H1 (cell line): ENCODE results near the gene IFIT2. TPM values are rescaled to one million over a fixed set of nuclear protein-coding genes. Genes with fewer than 3 reads are reported as not detected.

Experiments used
- BRCA1 ChIP-seq: IDR thresholded peaks from 2 replicates; pipeline ENCODE4 v1.6.1; 2012; ENCODE audit warnings: low read depth, low read length, improper control_type of control experiment
- CTCF ChIP-seq, 3 experiments: IDR thresholded peaks; 1 replicate in 2 of 3; 2 replicates in 1 of 3; pipeline versions ENCODE4 v1.5.1 to v1.6.1; 2011; ENCODE audit warnings: low read length in 3 of 3, mild to moderate bottlenecking in 3 of 3, inconsistent platforms in 2 of 3, low read depth in 1 of 3, moderate library complexity in 1 of 3; ENCODE audit not compliant: insufficient read depth in 1 of 3; ENCODE audit errors: control extremely low read depth in 1 of 3
- MAFK ChIP-seq: IDR thresholded peaks from 2 replicates; pipeline ENCODE4 v1.6.1; 2012; ENCODE audit warnings: low read depth, mild to moderate bottlenecking, improper control_type of control experiment, low read length
- MAX ChIP-seq: IDR thresholded peaks from 2 replicates; pipeline ENCODE4 v1.6.1; 2012; ENCODE audit warnings: inconsistent platforms
- RNF2 ChIP-seq: fragments of 200-900, 300-1000 bp; sonication (generic); IDR thresholded peaks from 2 replicates; pipeline ENCODE4 v1.7.1; 2016; ENCODE audit warnings: borderline replicate concordance, low read depth, mild to moderate bottlenecking, antibody characterized with exemption, low read length; ENCODE audit not compliant: poor library complexity, severe bottlenecking; ENCODE audit errors: missing control alignments
- SIX5 ChIP-seq: IDR thresholded peaks from 2 replicates; pipeline ENCODE4 v1.6.1; 2011; ENCODE audit warnings: mild to moderate bottlenecking, low read depth, low read length
- YY1 ChIP-seq: IDR thresholded peaks from 2 replicates; pipeline ENCODE4 v1.6.1; 2011; ENCODE audit warnings: low read depth, mild to moderate bottlenecking, low read length
- polyA plus RNA-seq, 7 experiments: library from polyadenylated mRNA; depleted of rRNA in 3 of 7; stranded (reverse) in 5 of 7; unstranded in 2 of 7; fragments of >200 nt in 5 of 7; fragments of 200-250 nt in 2 of 7; gene quantifications; 1 replicate in 5 of 7; 2 replicates in 1 of 7; 4 replicates in 1 of 7; pipeline versions ENCODE4 v1.2.1 to v1.2.3, GENCODE V29; 2011 to 2013; ENCODE audit warnings: missing spikeins in 2 of 7, mixed read lengths in 2 of 7
- total RNA-seq: library from RNA; stranded (reverse); fragmentation: NEBNext Ultra II Directional; extraction: Animal tissue kit (Norgen Biotek cat#: 25700); gene quantifications from 2 replicates; pipeline ENCODE4 v1.2.1, GENCODE V29; 2021

Gene IFIT2
- total and polyA plus RNA-seq, 2 of the 8 experiments (the other 6 are each of a cell fraction or from before 2014, with no cell fraction given) = 0.03 to 0.35 TPM

GRCh38 chr10:89297791-89298190 lies 4.1 kb upstream of the IFIT2 start (continued):
- TF ChIP-seq RNF2 (no peak), CTCF (IDR thresholded peaks at IDR 0.05; ENCODE audit: control extremely low read depth in 1 of 3, insufficient read depth in 1 of 3, low read depth in 1 of 3, low read length in 3 of 3) (no peak), MAFK (no peak), SIX5 (no peak), MAX (no peak), BRCA1 (no peak), YY1 (no peak)
